ENCODE measurements around the gene PSME1. TPM values are rescaled to one million over a fixed set of nuclear protein-coding genes. Genes with fewer than 3 reads are reported as not detected.

The PSME1 gene
- total and polyA plus RNA-seq, 2 of the 13 experiments (the other 11 are each of a cell fraction or from before 2014, with no cell fraction given), result 159 to 608 TPM

GRCh38 chr14:24171422-24172260, 35.6 kb downstream of the PSME1 start, which contains the start of gene REC8:
Gene REC8 (plus strand): TSS chr14:24172080. CDS start chr14:24172553, 473 bp downstream.
- no peaks in the 10 kb centered on the region for H3K79me2 ChIP-seq (ENCODE audit: insufficient read depth, low read length)
- ChIA-PET CTCF (ENCODE audit: low intra/inter-chr PET ratio, low total read pairs) (no interaction called here), POLR2A (interaction anchor here (0.7 to 3.3 kb wide), 6 partner anchors 10 to 70 kb away, joined by 3 to 13 read pairs (median 8); partner anchors contain the start of genes DCAF11, IRF9, NRL and PSME1)
- H3K4me3 ChIP-seq (replicated peaks in 1 of 3; ENCODE audit: insufficient read depth in 1 of 3, low read depth in 2 of 3, low read length in 3 of 3), result no peak within 1 kb of the TSS
- no peak within 1 kb of the TSS for H3K4me2 ChIP-seq (ENCODE audit: low read depth, low read length)
- ATAC-seq, result peak; percentile 15
- 94% methylated on average over 63 of the region's 63 CpGs for WGBS (ENCODE audit: low lambda C conversion rate)
- H3K36me3 ChIP-seq (replicated peaks in 1 of 2; ENCODE audit: control insufficient read depth in 1 of 2, insufficient read depth in 2 of 2, low read length in 2 of 2), result peaks cover 2 to 3% of the 10 kb centered on the region in 2 experiments; a peak in 4 of 5 replicates
- DNase-seq (ENCODE audit: low spot score), result no peak
- H3K27ac ChIP-seq (ENCODE audit: extremely low read length, insufficient read depth, low read length), result no peak within 1 kb of the TSS
- no peak within 1 kb of the TSS for H2AFZ ChIP-seq (ENCODE audit: low read length)
- no peaks in the 10 kb centered on the region for H3K4me1 ChIP-seq (ENCODE audit: insufficient read depth, low read length)
- no peak for FAIRE-seq
- no peaks in the 10 kb centered on the region for H3K9me3 ChIP-seq (ENCODE audit: low read length)
- no TSS peak for BruUV-seq (replicated peaks)
- H4K20me1 ChIP-seq (ENCODE audit: insufficient read depth, low read length), result no peaks in the 10 kb centered on the region
- in situ Hi-C loops (cut with HindIII; ENCODE audit: extremely low pct_ligation_motif_present, low pct_unique_long_range_greater_than_20kb), result no loop called here
- H3K27me3 ChIP-seq (ENCODE audit: control insufficient read depth in 1 of 2, insufficient read depth in 2 of 2, low read length in 2 of 2), result no peaks in the 10 kb centered on the region
- intact Hi-C loops (cut with micrococcal nuclease; ENCODE audit: unreplicated experiment), result no loop called here
- H3K9ac ChIP-seq (ENCODE audit: insufficient read depth, low read depth, low read length), result no peak within 1 kb of the TSS
- TF ChIP-seq ZNF749 (CRISPR knock-in tag; IDR thresholded peaks at IDR 0.05; ENCODE audit: borderline replicate concordance), result no peak
- TF ChIP-seq ZNF850 (CRISPR knock-in tag; conservative IDR thresholded peaks at IDR 0.05), result no peak
- TF ChIP-seq NFYC (CRISPR knock-in tag; IDR thresholded peaks at IDR 0.05), result no peak
- no peak for TF ChIP-seq LBX2 (CRISPR knock-in tag; IDR thresholded peaks at IDR 0.05; ENCODE audit: borderline replicate concordance)
- TF ChIP-seq CREBL2 (CRISPR knock-in tag; IDR thresholded peaks at IDR 0.05; ENCODE audit: borderline replicate concordance), result no peak
- no peak for TF ChIP-seq PRMT3 (CRISPR knock-in tag; IDR thresholded peaks at IDR 0.05; ENCODE audit: borderline replicate concordance, low read depth)
- no peak for TF ChIP-seq CEBPG (CRISPR knock-in tag; IDR thresholded peaks at IDR 0.05)
- peak; percentile 64 for TF ChIP-seq RBFOX2 (IDR thresholded peaks at IDR 0.05; ENCODE audit: low read depth, low read length)
- TF ChIP-seq ZNF383 (CRISPR knock-in tag; IDR thresholded peaks at IDR 0.05; ENCODE audit: borderline replicate concordance), result no peak
- no peak for TF ChIP-seq ZIK1 (CRISPR knock-in tag; IDR thresholded peaks at IDR 0.05; ENCODE audit: borderline replicate concordance, low read depth)
- TF ChIP-seq MED13 (CRISPR knock-in tag; IDR thresholded peaks at IDR 0.05), result no peak
- TF ChIP-seq ZFP41 (CRISPR knock-in tag; IDR thresholded peaks at IDR 0.05; ENCODE audit: borderline replicate concordance), result no peak
- TF ChIP-seq ZBTB46 (CRISPR knock-in tag; IDR thresholded peaks at IDR 0.05; ENCODE audit: borderline replicate concordance), result no peak
- no peak for TF ChIP-seq ZNF619 (CRISPR knock-in tag; IDR thresholded peaks at IDR 0.05)
- TF ChIP-seq ZBTB33 (CRISPR knock-in tag; IDR thresholded peaks at IDR 0.05), result peak; percentile 2; the same call in 1 of the 2 replicates
- no peak for TF ChIP-seq HOXA9 (CRISPR knock-in tag; IDR thresholded peaks at IDR 0.05; ENCODE audit: borderline replicate concordance)

All from HepG2 (cell line).